Esophagus muscularis mucosa (tissue), 4 donors: ENCODE measurements around the gene MS4A10. TPM values are rescaled to one million over a fixed set of nuclear protein-coding genes. Genes with fewer than 3 reads are reported as not detected.

Experiments
- DNase-seq: peaks from one replicate; pipeline ENCODE4 v3.0.0-alpha.2; 2017; ENCODE audit errors: extremely low spot score
- H3K27ac ChIP-seq, 4 donors: fragments of 200-600 bp; sonication (generic); replicated peaks in 1 of 4; 1 replicate in 3 of 4; 2 replicates in 1 of 4; pipeline ENCODE4 v1.5.1; 2016 to 2019; ENCODE audit warnings: mild to moderate bottlenecking in 1 of 4
- H3K27me3 ChIP-seq, 4 donors: fragments of 200-600 bp; sonication (generic); one replicate each; pipeline versions ENCODE4 v1.5.1 to v1.6.0; 2016 to 2019
- H3K36me3 ChIP-seq, 4 donors: fragments of 200-600 bp; sonication (generic); one replicate each; pipeline ENCODE4 v1.5.1; 2016 to 2019
- H3K4me1 ChIP-seq, 4 donors: fragments of 200-600 bp; sonication (generic); one replicate each; pipeline ENCODE4 v1.5.1; 2016 to 2019
- H3K4me3 ChIP-seq, 4 donors: fragments of 200-600 bp; sonication (generic); 1 replicate in 2 of 4; 2 replicates in 2 of 4; pipeline ENCODE4 v1.5.1; 2016 to 2019; ENCODE audit warnings: mild to moderate bottlenecking in 4 of 4, moderate library complexity in 1 of 4
- H3K9me3 ChIP-seq, 4 donors: fragments of 200-600 bp; sonication (generic); 1 replicate in 3 of 4; 2 replicates in 1 of 4; pipeline ENCODE4 v1.5.1; 2016 to 2019
- CTCF ChIP-seq, 3 experiments: fragments of 200-600 bp in 2 of 3; fragments of 450-650 bp in 1 of 3; sonication (generic) in 2 of 3; IDR thresholded peaks; one replicate each; pipeline ENCODE4 v1.5.1; 2017 to 2019; ENCODE audit warnings: antibody characterized with exemption in 3 of 3, mild to moderate bottlenecking in 2 of 3, moderate library complexity in 1 of 3
- EP300 ChIP-seq: sonication (generic); formaldehyde crosslinking; IDR thresholded peaks from one replicate; pipeline ENCODE4 v1.6.1; 2017; ENCODE audit warnings: antibody characterized with exemption
- POLR2A ChIP-seq: fragments of 450-650 bp; IDR thresholded peaks from one replicate; pipeline ENCODE4 v1.6.1; 2017; ENCODE audit warnings: antibody characterized with exemption, moderate library complexity, mild to moderate bottlenecking, low read depth
- POLR2AphosphoS5 ChIP-seq, 2 donors: sonication (generic); formaldehyde crosslinking; IDR thresholded peaks; one replicate each; pipeline ENCODE4 v1.6.1; 2017; ENCODE audit warnings: antibody characterized with exemption in 2 of 2
- WGBS: methylation state at CpG from one replicate; pipeline ENCODE4 v1.1.5; 2018; 5-methylcytosine and 5-hydroxymethylcytosine counted together
- intact Hi-C: fragments of 100-400 bp; cut with DNase I; formaldehyde crosslinking; loops from one replicate; pipeline ENCODE4 v1.15.1; 2023
- total RNA-seq, 4 donors: library from RNA; depleted of rRNA; stranded (reverse); fragments of >200 nt; gene quantifications; one replicate each; pipeline versions ENCODE4 v1.1.0 to v1.2.1, GENCODE V29; 2016

MS4A10 gene
- total RNA-seq, 4 donors from 2014 or later = not detected

- no peak for DNase-seq
- Histone ChIP-seq H3K4me1 (peaks cover 40 to 54% (median 47%) of the 10 kb centered on the region in 4 donors), H3K4me3 (peak overlapping the region in 3 of 4 donors; percentile 68 to 92 (median 74)), H3K36me3 (peaks cover 0 to 5% (median 0%) of the 10 kb centered on the region in 4 donors), H3K9me3 (no peaks in the 10 kb centered on the region), H3K27ac (peak overlapping the region; percentile 69 to 76 (median 70)), H3K27me3 (no peaks in the 10 kb centered on the region)
- intact Hi-C loops = loop anchor here (5.0 kb wide), 1 partner anchor 287 kb away; no protein-coding TSS in a partner anchor
- TF ChIP-seq POLR2AphosphoS5 (IDR thresholded peaks at IDR 0.05) (no peak), CTCF (IDR thresholded peaks at IDR 0.05) (no peak), EP300 (no peak), POLR2A (no peak)
- 64% methylated on average over 13 of the region's 14 CpGs for WGBS
Observed at GRCh38 chr11:60840470-60841430, 55.6 kb downstream of the MS4A10 start.

GRCh38 chr11:60841797-60842667 lies 56.9 kb downstream of the MS4A10 start, which contains the start of gene CCDC86:
Gene CCDC86, plus strand, starts transcription at chr11:60842113. Its CDS starts 12 bp downstream, at chr11:60842125.
- H3K27me3 ChIP-seq = no peaks in the 10 kb centered on the region
- TF ChIP-seq POLR2AphosphoS5 (IDR thresholded peaks at IDR 0.05) (peak; percentile 81 to 96), POLR2A (no peak), CTCF (IDR thresholded peaks at IDR 0.05) (peak in 1 of 3 experiments; percentile 40), EP300 (no peak)
- H3K4me1 ChIP-seq = peaks cover 40 to 54% (median 47%) of the 10 kb centered on the region in 4 donors
- WGBS = 0% methylated on average over 14 of the region's 57 CpGs
- H3K4me3 ChIP-seq = peak within 1 kb of the TSS; percentile 68 to 92 (median 81)
- intact Hi-C loops = loop anchor here (5.0 kb wide), 1 partner anchor 285 kb away; no protein-coding TSS in a partner anchor
- H3K36me3 ChIP-seq = peaks cover under 1 to 8% (median 1%) of the 10 kb centered on the region in 4 donors
- H3K9me3 ChIP-seq = no peaks in the 10 kb centered on the region
- peak within 1 kb of the TSS; percentile 69 to 76 (median 70) for H3K27ac ChIP-seq
- peak; percentile 100 for DNase-seq

DNA sequence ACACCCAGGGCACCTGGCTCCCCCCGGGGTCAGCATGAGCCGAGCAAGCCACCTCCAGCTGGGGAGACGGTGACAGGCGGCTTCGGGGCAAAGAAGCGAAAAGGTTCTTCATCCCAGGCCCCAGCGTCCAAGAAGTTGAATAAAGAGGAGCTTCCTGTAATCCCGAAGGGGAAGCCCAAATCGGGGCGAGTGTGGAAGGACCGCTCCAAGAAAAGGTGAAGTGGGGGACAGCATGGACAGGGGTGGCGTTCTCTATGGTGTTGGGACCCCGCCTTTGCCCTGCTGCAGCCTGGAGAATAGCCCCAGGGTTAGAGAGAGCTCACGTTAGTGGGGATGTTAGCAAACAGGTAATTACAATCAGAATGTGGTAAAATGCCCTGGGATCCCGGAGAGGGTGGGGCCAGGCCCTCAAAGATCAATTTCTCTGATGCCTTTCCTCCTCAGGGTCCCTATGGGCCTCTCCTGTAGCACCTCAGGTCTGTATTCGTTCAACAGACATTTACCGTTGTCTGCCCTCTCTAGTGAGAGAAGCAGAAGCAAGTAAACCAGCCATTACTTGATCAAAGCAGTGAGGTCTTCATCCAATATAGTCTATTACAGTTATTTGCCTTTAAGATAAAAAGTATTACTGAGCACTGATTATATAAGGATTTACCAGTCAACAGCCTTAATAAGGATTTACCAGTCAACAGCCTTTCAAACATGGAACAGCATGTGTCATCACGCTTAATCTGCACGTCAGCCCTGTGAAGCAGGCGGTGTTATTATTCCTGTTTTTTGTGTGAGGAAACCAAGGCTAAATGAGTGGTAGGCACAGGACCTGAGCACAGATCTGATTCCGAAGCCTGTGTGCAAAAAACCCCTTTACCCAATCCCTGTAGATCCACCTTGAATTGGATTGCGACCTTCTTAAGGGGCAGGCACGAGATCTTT lies 57.8 kb downstream of the MS4A10 start:
- no peak for DNase-seq
- Histone ChIP-seq H3K4me3 (peak overlapping the region; percentile 68 to 92 (median 81)), H3K36me3 (peaks cover 9 to 17% (median 10%) of the 10 kb centered on the region in 4 donors), H3K27me3 (no peaks in the 10 kb centered on the region), H3K9me3 (no peaks in the 10 kb centered on the region), H3K27ac (peak overlapping the region; percentile 69 to 76 (median 70)), H3K4me1 (peaks cover 40 to 54% (median 47%) of the 10 kb centered on the region in 4 donors)
- intact Hi-C loops = loop anchor here (5.0 kb wide), 1 partner anchor 284 kb away; no protein-coding TSS in a partner anchor
- 21% methylated on average over 19 of the region's 23 CpGs for WGBS
- TF ChIP-seq POLR2AphosphoS5 (IDR thresholded peaks at IDR 0.05) (no peak), CTCF (IDR thresholded peaks at IDR 0.05) (no peak), POLR2A (no peak), EP300 (no peak)
